Measurements from ENCODE around the gene ST6GAL2. TPM values are rescaled to one million over a fixed set of nuclear protein-coding genes. Genes with fewer than 3 reads are reported as not detected.

Gene ST6GAL2
- polyA plus RNA-seq, 10 donors = 1.3 to 7.4 (median 2.3) TPM

DNA sequence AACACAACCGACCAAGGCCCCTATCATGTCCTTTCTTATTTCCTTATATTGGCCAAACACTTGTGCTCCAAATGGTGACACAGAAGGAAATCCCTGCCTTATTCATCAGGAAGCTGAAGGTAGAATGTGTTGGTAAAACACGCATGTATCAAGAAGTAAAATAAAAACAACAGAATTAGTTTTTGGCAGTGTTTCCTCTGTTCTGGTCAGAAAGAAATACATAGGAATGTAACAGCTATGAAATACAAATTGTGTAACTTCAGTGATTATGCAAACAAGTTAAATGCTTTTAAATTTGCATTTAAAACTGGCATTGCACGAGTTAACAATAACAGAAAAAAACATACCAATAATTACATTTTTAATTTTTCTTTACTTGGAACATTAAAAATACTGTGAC lies 19.3 kb downstream of the ST6GAL2 start:
- no peak for DNase-seq

DNA sequence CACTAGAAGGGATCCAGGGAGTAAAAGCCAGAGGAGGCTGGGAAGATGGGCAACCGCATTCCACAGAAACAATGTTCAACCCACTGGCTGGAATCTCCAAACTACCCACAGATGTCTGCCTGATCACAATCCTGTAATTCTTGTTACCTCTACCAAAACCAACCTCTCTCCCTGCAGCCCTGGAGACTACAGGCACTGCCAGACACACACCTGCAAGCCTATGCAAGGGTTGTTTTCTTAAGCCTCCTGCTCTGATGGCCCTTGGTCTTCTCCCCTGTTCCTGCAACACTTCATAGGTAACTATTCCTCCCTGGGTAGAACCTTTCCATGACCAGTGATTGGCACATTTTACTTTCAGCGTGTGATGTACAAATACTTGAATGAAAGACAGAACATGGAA lies 21.9 kb downstream of the ST6GAL2 start:
- DNase-seq = no peak

DNA sequence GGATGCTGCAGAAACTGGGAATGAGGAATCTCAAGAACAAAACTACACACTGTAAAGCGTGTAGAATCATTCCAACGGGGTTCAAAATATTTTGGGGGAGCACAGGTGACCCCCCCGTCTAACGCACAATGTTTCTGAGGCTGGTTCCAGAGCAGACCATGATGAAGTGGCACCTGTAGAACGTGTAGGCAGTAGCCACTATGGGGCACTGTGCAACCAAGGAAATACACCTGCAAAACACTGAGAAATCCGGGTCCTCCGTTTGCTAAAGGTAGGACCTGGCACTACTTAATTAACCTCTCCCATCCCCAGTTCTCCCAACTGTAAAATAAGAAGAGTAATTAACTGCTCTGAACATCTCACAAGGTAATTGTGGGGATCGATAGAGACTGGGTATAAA lies 22.6 kb downstream of the ST6GAL2 start:
- no peak for DNase-seq

- DNase-seq = no peak
Observed at GRCh38 chr2:106859498-106859897, 26.5 kb downstream of the ST6GAL2 start.

- DNase-seq = no peak
Observed at GRCh38 chr2:106858810-106859209, 27.2 kb downstream of the ST6GAL2 start.

DNA sequence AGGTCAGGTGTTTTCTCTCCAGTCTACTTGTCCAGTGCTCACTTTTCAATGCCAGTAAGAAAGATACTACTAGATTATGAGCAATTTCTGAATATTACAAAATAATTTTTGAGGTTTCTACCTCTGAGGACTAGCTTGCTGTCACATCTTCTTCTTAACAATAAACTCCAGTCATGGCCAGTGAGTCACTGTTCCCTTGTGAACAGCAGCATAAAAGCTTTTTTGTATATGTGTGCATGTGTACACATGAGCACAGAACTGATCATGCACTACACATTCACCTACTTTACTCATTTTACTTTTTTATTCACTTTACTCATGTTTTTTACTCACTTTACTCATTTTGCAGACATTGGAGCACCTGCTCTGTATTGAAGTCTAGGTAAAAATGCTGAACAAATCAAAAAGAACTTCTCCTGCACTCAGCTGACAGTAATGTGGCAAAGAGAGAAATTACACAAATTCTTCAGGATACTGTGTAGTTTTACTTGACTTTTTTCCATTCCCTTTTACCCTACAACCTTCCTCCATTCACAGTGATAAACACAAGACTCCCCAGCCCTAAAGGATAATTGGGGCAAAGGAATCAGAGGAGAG lies 28.0 kb downstream of the ST6GAL2 start:
- no peak for DNase-seq

DNA sequence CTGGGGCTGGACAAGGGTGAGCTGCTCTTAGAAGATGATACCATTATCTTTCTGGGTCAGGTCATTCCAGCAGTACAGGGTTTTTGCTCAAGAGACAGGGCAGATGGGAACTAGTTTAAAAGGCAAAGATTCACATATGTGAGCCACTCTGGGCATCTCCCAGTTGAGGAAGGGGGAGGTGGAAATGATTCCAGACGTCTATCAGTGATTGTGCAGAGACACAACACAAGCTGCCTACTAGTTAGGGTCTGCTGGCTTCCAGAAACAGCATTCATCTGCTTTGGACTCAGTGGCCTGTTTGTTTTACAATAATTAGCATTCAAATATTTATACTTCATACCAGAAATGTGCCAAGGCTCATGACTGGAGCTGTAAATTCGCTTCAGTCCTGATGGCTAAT lies 32.3 kb downstream of the ST6GAL2 start:
- no peak for DNase-seq

- DNase-seq = no peak
Observed at GRCh38 chr2:106851881-106852501, 34.0 kb downstream of the ST6GAL2 start.

- no peak for DNase-seq
Observed at GRCh38 chr2:106851087-106851874, 34.7 kb downstream of the ST6GAL2 start.

DNA sequence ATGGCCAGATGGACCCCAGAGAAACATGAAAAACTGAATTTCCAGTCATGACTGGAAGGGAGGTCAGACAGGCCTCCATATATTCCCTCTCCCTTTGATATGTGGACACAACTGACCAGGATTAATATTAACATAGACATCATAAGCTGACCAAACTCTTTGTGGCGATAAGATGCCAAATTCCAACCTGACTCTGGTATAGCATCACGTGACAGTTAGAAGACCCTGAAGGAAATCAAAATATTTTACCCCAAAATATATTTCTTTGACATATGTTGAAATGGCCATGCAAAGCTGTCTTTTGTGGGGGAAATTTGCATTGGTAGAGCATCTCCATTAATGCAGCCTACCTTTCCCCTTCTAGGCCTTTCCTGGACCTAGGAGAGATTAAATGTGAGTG lies 36.7 kb downstream of the ST6GAL2 start:
- no peak for DNase-seq

DNA sequence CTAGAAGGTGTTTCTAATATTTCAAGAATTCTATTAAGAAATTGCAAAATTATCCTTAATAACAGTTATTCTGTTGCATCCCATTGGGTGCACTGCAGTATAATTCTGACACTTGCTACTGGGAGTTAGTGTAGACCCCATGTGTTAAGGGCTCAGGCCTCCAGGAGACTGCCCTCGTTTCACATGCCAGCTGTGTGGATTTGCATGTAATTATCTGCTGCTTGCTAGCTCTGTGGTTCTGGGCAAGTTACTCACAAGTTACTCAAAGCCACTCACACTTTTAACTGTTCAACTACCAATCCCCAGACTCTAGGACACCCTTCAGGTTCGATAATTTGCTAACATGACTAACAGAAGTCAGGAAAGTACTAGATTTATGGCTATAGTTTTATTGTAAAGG lies 38.6 kb downstream of the ST6GAL2 start:
- no peak for DNase-seq

GRCh38 chr2:106845716-106846115 lies 40.3 kb downstream of the ST6GAL2 start:
- no peak for DNase-seq

- DNase-seq = no peak
Observed at GRCh38 chr2:106843910-106844250, 42.1 kb downstream of the ST6GAL2 start.

DNA sequence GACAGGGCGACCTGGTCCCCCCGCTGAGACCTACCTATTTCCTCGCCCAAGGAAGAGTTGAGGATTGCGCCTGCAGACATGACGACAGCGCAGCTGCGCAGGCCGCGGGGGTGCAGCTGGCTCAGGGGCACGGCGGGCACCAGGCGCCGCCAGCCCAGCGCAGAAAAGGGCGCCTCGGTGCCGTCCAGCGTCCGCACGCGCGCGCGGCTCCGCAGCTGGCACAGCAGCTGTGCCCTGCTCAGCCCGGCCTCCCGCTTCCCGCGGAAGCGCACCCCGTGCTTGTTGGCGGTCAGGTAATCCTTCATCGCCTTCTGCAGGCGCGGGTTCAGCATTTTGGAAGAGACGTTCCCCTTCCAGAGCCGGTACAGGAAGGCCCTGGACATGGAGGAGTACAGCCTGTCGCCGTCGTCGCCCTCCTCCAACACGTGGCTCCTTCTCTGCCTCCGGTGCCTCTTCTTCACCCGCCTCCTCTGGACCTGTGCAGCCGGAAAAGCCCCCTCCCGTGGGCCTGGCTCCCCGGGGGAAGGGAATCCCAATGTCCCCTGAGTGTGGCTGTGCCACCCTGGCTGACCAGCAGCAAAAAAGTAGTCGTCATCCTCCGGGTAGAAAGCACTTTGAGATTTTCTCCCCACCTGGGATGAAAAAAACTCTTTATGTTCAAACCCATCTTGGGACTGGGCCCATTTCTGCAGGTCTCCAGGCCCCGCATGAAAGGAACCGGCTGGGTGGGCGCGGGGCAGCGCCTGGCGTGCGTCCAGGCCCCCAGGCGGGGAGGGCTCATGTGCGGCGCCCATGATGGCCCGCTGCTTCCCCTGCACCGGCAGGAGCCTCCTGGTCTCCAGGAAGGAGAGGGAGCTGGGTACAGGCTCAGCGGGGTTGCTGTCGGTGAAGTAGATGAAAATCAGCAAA lies 42.7 kb downstream of the ST6GAL2 start:
- no peak for DNase-seq

- DNase-seq = no peak
Observed at GRCh38 chr2:106841886-106842645, 43.9 kb downstream of the ST6GAL2 start.

DNA sequence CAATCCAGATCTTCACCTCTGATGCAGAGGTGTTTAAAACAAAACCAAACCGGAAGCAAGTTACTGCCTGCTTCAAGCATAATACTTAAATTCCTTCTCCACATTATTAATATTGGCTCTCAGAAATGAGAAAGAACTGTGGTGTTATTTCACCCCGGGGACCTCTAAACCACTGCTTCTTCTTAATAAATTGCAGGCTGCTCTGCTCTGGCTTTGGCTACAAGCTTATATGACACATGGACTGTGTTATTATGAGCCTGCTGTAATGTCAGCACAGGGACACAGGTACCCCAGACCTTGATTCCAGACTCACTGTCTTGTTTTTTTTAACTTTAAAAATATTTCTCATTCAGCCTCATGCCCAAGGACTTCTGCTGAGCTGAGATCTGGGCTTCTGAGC lies 45.1 kb downstream of the ST6GAL2 start:
- peak; percentile 16 to 71 (median 17) for DNase-seq

DNA sequence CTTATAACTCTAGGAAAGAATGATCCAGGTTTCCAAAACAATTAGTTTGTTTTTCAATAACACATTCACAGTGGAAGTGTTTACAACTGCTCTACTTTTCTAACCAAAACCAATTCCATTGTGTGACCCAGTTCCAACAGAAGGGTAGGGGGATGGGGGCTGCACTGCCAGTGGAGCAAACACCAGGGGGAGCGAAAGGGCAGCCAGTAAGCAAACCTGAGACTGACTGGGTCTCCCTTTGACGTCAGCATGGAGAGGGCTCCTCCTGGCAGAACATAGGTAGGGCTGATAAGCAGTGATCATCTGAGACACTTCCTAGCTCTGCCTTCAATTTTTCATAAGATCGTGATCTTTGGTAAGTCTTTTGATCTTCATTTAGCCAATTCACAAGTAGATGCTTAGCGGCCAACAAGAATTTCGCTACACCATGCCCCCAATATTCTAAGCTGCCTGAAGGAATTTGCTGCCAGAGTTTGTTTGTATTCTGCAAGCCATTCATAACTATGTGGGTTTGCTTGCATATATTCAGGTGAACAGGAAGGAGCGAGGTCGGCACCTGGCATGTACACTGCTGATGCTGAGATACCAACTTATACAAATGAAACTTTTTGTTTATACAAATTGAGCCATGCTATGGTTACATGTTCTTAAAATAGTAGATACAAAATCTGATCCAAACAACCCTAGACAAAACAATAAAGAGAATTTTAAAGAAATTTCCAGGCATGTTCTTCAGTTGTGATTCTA lies 45.9 kb downstream of the ST6GAL2 start:
- no peak for DNase-seq

- DNase-seq = no peak
Observed at GRCh38 chr2:106833256-106833655, 52.7 kb downstream of the ST6GAL2 start.

GRCh38 chr2:106831816-106832569 lies 54.0 kb downstream of the ST6GAL2 start:
- DNase-seq = no peak

DNA sequence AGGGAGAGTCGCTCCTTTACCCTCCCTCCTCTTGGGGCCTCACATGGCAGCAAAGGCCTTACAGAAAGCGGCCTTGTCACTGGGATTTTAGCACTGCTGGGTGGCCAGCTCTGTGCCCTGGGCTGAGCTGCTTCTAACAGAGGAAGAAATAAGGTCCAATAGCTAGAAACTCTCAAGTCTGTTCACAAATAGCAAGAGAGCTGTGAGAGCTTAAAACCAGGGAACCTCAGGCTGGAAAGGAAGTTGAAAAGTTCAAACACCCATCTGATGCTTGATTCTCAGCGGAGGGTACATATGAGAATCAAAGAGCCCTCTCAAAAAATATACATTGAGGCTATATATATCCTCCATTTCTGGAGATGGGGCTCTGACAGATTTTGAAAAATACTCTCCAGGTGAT lies 54.7 kb downstream of the ST6GAL2 start:
- DNase-seq = no peak

All from muscle of back (tissue), 11 donors.